CD14-positive monocyte (primary cell): ENCODE results near the gene GALNT17. TPM values are rescaled to one million over a fixed set of nuclear protein-coding genes. Genes with fewer than 3 reads are reported as not detected.

Experiments
- DNase-seq, 3 donors: peaks; one replicate each; pipeline ENCODE4 v3.0.0-alpha.2; 2011 to 2022
- H2AFZ ChIP-seq: 2 replicates; pipeline ENCODE4 v1.6.0; 2012; ENCODE audit warnings: mild to moderate bottlenecking, low read depth, low read length, inconsistent platforms; ENCODE audit not compliant: insufficient read depth, poor library complexity, severe bottlenecking
- H3K27ac ChIP-seq, 2 donors: 1 replicate in 1 of 2; 2 replicates in 1 of 2; pipeline ENCODE4 v1.5.1; 2012 to 2013; ENCODE audit warnings: low read length in 2 of 2, control low read depth in 1 of 2, inconsistent platforms in 1 of 2, low read depth in 1 of 2, mild to moderate bottlenecking in 1 of 2
- H3K27me3 ChIP-seq, 2 donors: one replicate each; pipeline versions ENCODE4 v1.6.0 to v1.6.1; 2011 to 2013; ENCODE audit warnings: low read length in 2 of 2; ENCODE audit not compliant: control insufficient read depth in 2 of 2, insufficient read depth in 2 of 2
- H3K36me3 ChIP-seq, 2 donors: replicated peaks in 1 of 2; 1 replicate in 1 of 2; 2 replicates in 1 of 2; pipeline versions ENCODE4 v1.5.1 to v1.6.1; 2012 to 2013; ENCODE audit warnings: low read length in 2 of 2, control low read depth in 1 of 2, inconsistent platforms in 1 of 2, mild to moderate bottlenecking in 1 of 2; ENCODE audit not compliant: insufficient read depth in 2 of 2, control insufficient read depth in 1 of 2
- H3K4me1 ChIP-seq, 2 donors: 1 replicate in 1 of 2; 2 replicates in 1 of 2; pipeline versions ENCODE4 v1.5.1 to v1.6.1; 2012 to 2013; ENCODE audit warnings: low read length in 2 of 2, control low read depth in 1 of 2, inconsistent platforms in 1 of 2, mild to moderate bottlenecking in 1 of 2, moderate library complexity in 1 of 2; ENCODE audit not compliant: insufficient read depth in 2 of 2, control insufficient read depth in 1 of 2
- H3K4me2 ChIP-seq: replicated peaks from 2 replicates; pipeline ENCODE3; 2012; ENCODE audit warnings: low read length, moderate library complexity, mild to moderate bottlenecking; ENCODE audit not compliant: poor library complexity, severe bottlenecking; ENCODE audit errors: extremely low read depth
- H3K4me3 ChIP-seq, 3 experiments: fragments of 200-600 bp in 1 of 3; sonication (generic) in 1 of 3; replicated peaks in 1 of 3; 1 replicate in 2 of 3; 2 replicates in 1 of 3; pipeline ENCODE4 v1.5.1; 2011 to 2013; ENCODE audit warnings: low read length in 3 of 3, mild to moderate bottlenecking in 3 of 3, control low read depth in 2 of 3, low read depth in 2 of 3, inconsistent platforms in 1 of 3, moderate library complexity in 1 of 3
- H3K79me2 ChIP-seq: 2 replicates; pipeline ENCODE4 v1.6.0; 2012; ENCODE audit warnings: mild to moderate bottlenecking, control low read depth, inconsistent platforms, low read length, moderate library complexity; ENCODE audit not compliant: insufficient read depth
- H3K9ac ChIP-seq: 2 replicates; pipeline ENCODE4 v1.6.0; 2017; ENCODE audit warnings: low read length, mild to moderate bottlenecking; ENCODE audit not compliant: insufficient read depth, poor library complexity, severe bottlenecking
- H3K9me3 ChIP-seq, 2 donors: replicated peaks in 1 of 2; 1 replicate in 1 of 2; 2 replicates in 1 of 2; pipeline versions ENCODE4 v1.5.1 to v1.6.1; 2012 to 2013; ENCODE audit warnings: low read length in 2 of 2, control low read depth in 1 of 2; ENCODE audit not compliant: control insufficient read depth in 1 of 2, insufficient read depth in 1 of 2
- H4K20me1 ChIP-seq: 2 replicates; pipeline ENCODE4 v1.6.0; 2012; ENCODE audit warnings: mild to moderate bottlenecking, low read length, control low read depth, moderate library complexity; ENCODE audit not compliant: insufficient read depth
- H3K27ac Mint-ChIP-seq, 7 donors: one replicate each; pipeline ENCODE4 v1.8.0; 2020; ENCODE audit warnings: mild to moderate bottlenecking in 7 of 7, mixed read lengths in 7 of 7, moderate library complexity in 6 of 7, inconsistent platforms in 2 of 7
- H3K27me3 Mint-ChIP-seq, 3 donors: one replicate each; pipeline ENCODE4 v1.8.0; 2021 to 2022; ENCODE audit warnings: low read depth in 3 of 3, mild to moderate bottlenecking in 3 of 3, mixed read lengths in 3 of 3, moderate library complexity in 3 of 3, inconsistent platforms in 1 of 3
- H3K36me3 Mint-ChIP-seq, 2 donors: one replicate each; pipeline ENCODE4 v1.8.0; 2020; ENCODE audit warnings: mixed read lengths in 2 of 2, inconsistent platforms in 1 of 2, mild to moderate bottlenecking in 1 of 2
- H3K4me1 Mint-ChIP-seq: one replicate; pipeline ENCODE4 v1.8.0; 2020; ENCODE audit warnings: mild to moderate bottlenecking, mixed read lengths
- H3K4me3 Mint-ChIP-seq, 2 donors: one replicate each; pipeline ENCODE4 v1.8.0; 2020; ENCODE audit warnings: mild to moderate bottlenecking in 2 of 2, mixed read lengths in 2 of 2, moderate library complexity in 1 of 2
- H3K9me3 Mint-ChIP-seq, 7 donors: one replicate each; pipeline ENCODE4 v1.8.0; 2020 to 2022; ENCODE audit warnings: mixed read lengths in 7 of 7, mild to moderate bottlenecking in 6 of 7, moderate library complexity in 6 of 7, inconsistent platforms in 2 of 7
- CTCF ChIP-seq: fragments of 200-600 bp; IDR thresholded peaks from one replicate; pipeline ENCODE4 v1.8.0; 2022; ENCODE audit warnings: antibody characterized with exemption, mild to moderate bottlenecking
- WGBS: methylation state at CpG from one replicate; pipeline ENCODE4 v1.1.5; 2013; ENCODE audit warnings: missing lambda C conversion rate; ENCODE audit not compliant: insufficient coverage; 5-methylcytosine and 5-hydroxymethylcytosine counted together
- intact Hi-C, 2 donors: fragments of 100-400 bp; cut with micrococcal nuclease; formaldehyde crosslinking; loops; one replicate each; pipeline versions ENCODE4 v1.15.0 to v1.15.1; 2023
- polyA plus RNA-seq, 3 donors: library from polyadenylated mRNA; depleted of rRNA in 1 of 3; unstranded in 2 of 3; stranded (reverse) in 1 of 3; fragments of 300-500 nt in 2 of 3; fragments of >200 nt in 1 of 3; fragmentation: Illumina TruSeq in 2 of 3; gene quantifications; 1 replicate in 2 of 3; 2 replicates in 1 of 3; pipeline ENCODE4 v1.2.3, GENCODE V29; 2012 to 2021

Gene GALNT17
- polyA plus RNA-seq, 3 donors: not detected

DNA sequence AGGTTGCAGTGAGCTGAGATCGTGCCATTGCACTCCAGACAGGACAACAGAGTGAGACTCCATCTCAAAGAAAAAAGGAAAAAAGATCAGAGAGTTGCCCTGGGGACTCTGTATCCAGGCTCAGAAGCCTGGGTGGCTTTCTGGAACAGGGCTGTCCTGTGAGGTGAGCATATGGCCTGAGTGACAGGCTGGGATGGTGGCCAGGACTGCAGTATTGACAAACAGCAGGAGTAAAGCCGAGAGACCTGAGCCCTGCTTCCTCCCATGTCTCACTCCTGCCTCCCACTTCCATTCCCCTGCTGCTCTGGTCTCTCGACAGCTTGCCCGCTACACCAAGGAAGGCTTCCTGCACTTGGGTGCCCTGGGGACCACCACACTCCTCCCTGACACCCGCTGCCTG is 578.5 kb downstream of the GALNT17 start:
- H2AFZ ChIP-seq: no peak overlapping the region
- Mint-ChIP-seq H3K27ac (no peak overlapping the region), H3K36me3 (no peaks in the 10 kb centered on the region), H3K4me3 (no peak overlapping the region), H3K4me1 (no peaks in the 10 kb centered on the region), H3K9me3 (peaks cover 1 to 18% (median 5%) of the 10 kb centered on the region in 7 donors), H3K27me3 (peaks cover 2 to 3% (median 3%) of the 10 kb centered on the region in 3 donors)
- intact Hi-C loops: no loop called here
- no peak overlapping the region for H3K9ac ChIP-seq
- 87% methylated on average over 5 of the region's 5 CpGs for WGBS
- H3K4me3 ChIP-seq: no peak overlapping the region
- H3K36me3 ChIP-seq: no peaks in the 10 kb centered on the region
- peaks cover 6% of the 10 kb centered on the region in 2 donors for H3K9me3 ChIP-seq
- DNase-seq: no peak
- no peak overlapping the region for H3K27ac ChIP-seq
- H3K4me2 ChIP-seq: no peak overlapping the region
- H3K79me2 ChIP-seq: no peaks in the 10 kb centered on the region
- no peaks in the 10 kb centered on the region for H3K27me3 ChIP-seq
- H3K4me1 ChIP-seq: no peaks in the 10 kb centered on the region
- H4K20me1 ChIP-seq: no peaks in the 10 kb centered on the region
- TF ChIP-seq CTCF: no peak

- H3K9ac ChIP-seq: no peak overlapping the region
- no peak overlapping the region for H3K27ac Mint-ChIP-seq
- H3K36me3 Mint-ChIP-seq: no peaks in the 10 kb centered on the region
- H4K20me1 ChIP-seq: no peaks in the 10 kb centered on the region
- no peak overlapping the region for H3K27ac ChIP-seq
- peaks cover under 1 to 2% of the 10 kb centered on the region in 2 donors for H3K9me3 ChIP-seq
- H3K79me2 ChIP-seq: no peaks in the 10 kb centered on the region
- no peak for TF ChIP-seq CTCF
- 87% methylated on average over 7 of the region's 9 CpGs for WGBS
- intact Hi-C loops: no loop called here
- no peak for DNase-seq
- no peak overlapping the region for H3K4me3 Mint-ChIP-seq
- peaks cover 2 to 3% (median 2%) of the 10 kb centered on the region in 3 donors for H3K27me3 Mint-ChIP-seq
- no peak overlapping the region for H2AFZ ChIP-seq
- H3K4me1 ChIP-seq: no peaks in the 10 kb centered on the region
- peaks cover 1 to 17% (median 3%) of the 10 kb centered on the region in 7 donors for H3K9me3 Mint-ChIP-seq
- H3K27me3 ChIP-seq: no peaks in the 10 kb centered on the region
- no peaks in the 10 kb centered on the region for H3K36me3 ChIP-seq
- H3K4me3 ChIP-seq: no peak overlapping the region
- no peaks in the 10 kb centered on the region for H3K4me1 Mint-ChIP-seq
- H3K4me2 ChIP-seq: no peak overlapping the region
These were observed 580.8 kb downstream of the GALNT17 start for GRCh38 chr7:71712653-71713180.
